HL-60 (cell line): ENCODE data around the gene HECW1.

Source experiments
- DNase-seq, 2 experiments: peaks; one replicate each; pipeline ENCODE4 v3.0.0-alpha.2; 2010 to 2020; ENCODE audit warnings: low read depth in 1 of 2, low spot score in 1 of 2
- H3K27ac ChIP-seq: fragments of 250-450 bp; sonication (Bioruptor Pico); replicated peaks from 2 replicates; pipeline ENCODE4 v1.5.1; 2020; ENCODE audit warnings: mild to moderate bottlenecking, moderate library complexity
- H3K27me3 ChIP-seq: fragments of 250-450 bp; sonication (Bioruptor Pico); 2 replicates; pipeline ENCODE4 v1.5.1; 2021; ENCODE audit warnings: mild to moderate bottlenecking, moderate library complexity; ENCODE audit not compliant: insufficient read depth, poor library complexity, severe bottlenecking
- H3K4me3 ChIP-seq: replicated peaks from 2 replicates; pipeline ENCODE4 v1.5.1; 2011; ENCODE audit warnings: mild to moderate bottlenecking, control low read depth, low read length; ENCODE audit not compliant: insufficient read depth
- GABPA ChIP-seq: IDR thresholded peaks from 2 replicates; pipeline ENCODE4 v1.6.1; 2012; ENCODE audit warnings: low read depth
- POLR2AphosphoS5 ChIP-seq: IDR thresholded peaks from 2 replicates; pipeline ENCODE4 v1.6.1; 2012; ENCODE audit warnings: low read depth
- SPI1 ChIP-seq: IDR thresholded peaks from 2 replicates; pipeline ENCODE4 v1.6.1; 2012; ENCODE audit warnings: low read depth, mild to moderate bottlenecking, borderline replicate concordance
- TF ChIP-seq, protein P1 (sequence below): IDR thresholded peaks from 2 replicates; pipeline ENCODE4 v1.6.1; 2012; ENCODE audit warnings: low read depth; ENCODE audit not compliant: insufficient replicate concordance
- TF ChIP-seq, protein P2 (sequence below): IDR thresholded peaks from one replicate; pipeline ENCODE4 v1.5.1; 2011; ENCODE audit warnings: low read length, control low read depth, inconsistent platforms; ENCODE audit not compliant: insufficient read depth

HECW1 gene

DNA sequence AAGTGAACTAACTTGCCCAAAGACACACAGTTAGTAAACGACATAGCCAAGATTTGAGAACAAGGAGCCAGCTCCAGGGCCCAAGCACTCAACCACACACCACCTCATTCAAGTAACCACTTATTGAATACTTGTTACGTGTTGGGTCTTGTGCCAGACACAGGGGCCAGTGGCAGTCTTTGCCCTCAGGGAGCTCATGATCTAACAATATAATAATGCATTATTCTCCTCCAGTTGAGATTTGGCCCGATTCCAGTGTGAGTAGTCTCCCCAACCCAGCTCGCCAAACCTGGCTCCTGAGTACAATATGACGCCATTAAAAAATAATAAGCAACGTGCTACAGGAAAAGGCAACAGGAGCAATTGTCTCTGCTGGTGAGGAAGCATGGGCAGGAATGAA, 456.1 kb downstream of the HECW1 start:
- no peak for DNase-seq
- no peak overlapping the region for H3K27ac ChIP-seq
- no peaks in the 10 kb centered on the region for H3K27me3 ChIP-seq
- TF ChIP-seq GABPA (no peak), SPI1 (no peak), POLR2AphosphoS5 (no peak)
- TF ChIP-seq, protein P1, sequence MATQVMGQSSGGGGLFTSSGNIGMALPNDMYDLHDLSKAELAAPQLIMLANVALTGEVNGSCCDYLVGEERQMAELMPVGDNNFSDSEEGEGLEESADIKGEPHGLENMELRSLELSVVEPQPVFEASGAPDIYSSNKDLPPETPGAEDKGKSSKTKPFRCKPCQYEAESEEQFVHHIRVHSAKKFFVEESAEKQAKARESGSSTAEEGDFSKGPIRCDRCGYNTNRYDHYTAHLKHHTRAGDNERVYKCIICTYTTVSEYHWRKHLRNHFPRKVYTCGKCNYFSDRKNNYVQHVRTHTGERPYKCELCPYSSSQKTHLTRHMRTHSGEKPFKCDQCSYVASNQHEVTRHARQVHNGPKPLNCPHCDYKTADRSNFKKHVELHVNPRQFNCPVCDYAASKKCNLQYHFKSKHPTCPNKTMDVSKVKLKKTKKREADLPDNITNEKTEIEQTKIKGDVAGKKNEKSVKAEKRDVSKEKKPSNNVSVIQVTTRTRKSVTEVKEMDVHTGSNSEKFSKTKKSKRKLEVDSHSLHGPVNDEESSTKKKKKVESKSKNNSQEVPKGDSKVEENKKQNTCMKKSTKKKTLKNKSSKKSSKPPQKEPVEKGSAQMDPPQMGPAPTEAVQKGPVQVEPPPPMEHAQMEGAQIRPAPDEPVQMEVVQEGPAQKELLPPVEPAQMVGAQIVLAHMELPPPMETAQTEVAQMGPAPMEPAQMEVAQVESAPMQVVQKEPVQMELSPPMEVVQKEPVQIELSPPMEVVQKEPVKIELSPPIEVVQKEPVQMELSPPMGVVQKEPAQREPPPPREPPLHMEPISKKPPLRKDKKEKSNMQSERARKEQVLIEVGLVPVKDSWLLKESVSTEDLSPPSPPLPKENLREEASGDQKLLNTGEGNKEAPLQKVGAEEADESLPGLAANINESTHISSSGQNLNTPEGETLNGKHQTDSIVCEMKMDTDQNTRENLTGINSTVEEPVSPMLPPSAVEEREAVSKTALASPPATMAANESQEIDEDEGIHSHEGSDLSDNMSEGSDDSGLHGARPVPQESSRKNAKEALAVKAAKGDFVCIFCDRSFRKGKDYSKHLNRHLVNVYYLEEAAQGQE: no peak
- TF ChIP-seq, protein P2, sequence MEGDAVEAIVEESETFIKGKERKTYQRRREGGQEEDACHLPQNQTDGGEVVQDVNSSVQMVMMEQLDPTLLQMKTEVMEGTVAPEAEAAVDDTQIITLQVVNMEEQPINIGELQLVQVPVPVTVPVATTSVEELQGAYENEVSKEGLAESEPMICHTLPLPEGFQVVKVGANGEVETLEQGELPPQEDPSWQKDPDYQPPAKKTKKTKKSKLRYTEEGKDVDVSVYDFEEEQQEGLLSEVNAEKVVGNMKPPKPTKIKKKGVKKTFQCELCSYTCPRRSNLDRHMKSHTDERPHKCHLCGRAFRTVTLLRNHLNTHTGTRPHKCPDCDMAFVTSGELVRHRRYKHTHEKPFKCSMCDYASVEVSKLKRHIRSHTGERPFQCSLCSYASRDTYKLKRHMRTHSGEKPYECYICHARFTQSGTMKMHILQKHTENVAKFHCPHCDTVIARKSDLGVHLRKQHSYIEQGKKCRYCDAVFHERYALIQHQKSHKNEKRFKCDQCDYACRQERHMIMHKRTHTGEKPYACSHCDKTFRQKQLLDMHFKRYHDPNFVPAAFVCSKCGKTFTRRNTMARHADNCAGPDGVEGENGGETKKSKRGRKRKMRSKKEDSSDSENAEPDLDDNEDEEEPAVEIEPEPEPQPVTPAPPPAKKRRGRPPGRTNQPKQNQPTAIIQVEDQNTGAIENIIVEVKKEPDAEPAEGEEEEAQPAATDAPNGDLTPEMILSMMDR: no peak
- H3K4me3 ChIP-seq: no peak overlapping the region

DNA sequence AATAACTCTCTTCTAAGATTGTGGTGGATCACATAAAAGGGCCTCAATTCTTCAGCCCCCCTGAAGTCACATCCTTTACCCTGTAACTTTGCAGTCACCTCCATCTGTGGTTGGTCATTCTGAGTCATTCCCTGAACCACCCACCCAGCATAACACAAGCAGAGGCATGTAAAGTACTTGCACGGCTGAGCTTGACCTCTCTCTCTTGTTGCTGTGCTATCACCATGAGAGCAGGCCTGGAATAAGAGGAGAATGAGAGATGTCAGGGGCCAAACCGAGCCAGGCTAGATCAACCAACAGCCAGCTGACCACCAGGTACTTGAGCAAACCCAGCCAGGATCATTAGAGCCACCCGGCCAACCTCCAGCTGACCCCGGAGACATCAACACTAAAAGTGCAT, 457.0 kb downstream of the HECW1 start:
- no peak for DNase-seq
- Histone ChIP-seq H3K4me3 (no peak overlapping the region), H3K27me3 (no peaks in the 10 kb centered on the region), H3K27ac (no peak overlapping the region)
- TF ChIP-seq, protein P1: no peak
- TF ChIP-seq GABPA: no peak
- TF ChIP-seq POLR2AphosphoS5: no peak
- TF ChIP-seq, protein P2: no peak
- TF ChIP-seq SPI1: no peak

DNA sequence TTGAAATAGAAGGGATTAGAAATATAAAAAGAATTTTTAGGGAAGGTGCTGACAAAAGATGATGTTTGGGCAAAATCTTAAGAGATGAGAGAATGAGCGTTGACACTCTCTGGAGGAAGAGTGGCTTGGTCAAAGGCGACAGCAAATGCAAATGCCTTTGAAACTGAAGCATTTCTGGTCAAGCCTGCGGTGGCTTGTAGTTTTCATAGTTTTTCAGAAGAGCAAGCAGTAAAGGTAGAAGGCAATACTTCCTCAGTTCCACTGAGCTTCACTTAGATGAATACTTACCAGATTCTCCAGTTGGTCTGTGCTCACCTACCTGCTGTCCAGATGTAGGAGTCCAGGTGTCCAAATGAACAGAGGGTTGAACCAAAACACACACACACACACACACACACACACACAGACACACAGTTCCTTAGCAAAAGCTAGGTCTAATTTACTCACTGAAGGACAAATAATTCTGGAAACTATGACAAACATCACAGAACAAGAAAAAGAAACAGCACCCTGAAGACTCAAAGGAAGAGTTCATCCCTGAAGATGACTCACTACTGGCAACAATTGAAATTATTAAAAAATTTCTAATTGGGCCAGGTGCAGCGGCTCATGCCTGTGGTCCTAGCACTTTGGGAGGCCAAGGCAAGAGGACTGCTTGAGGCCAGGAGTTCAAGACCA, 458.4 kb downstream of the HECW1 start:
- TF ChIP-seq, protein P1: no peak
- no peak for TF ChIP-seq POLR2AphosphoS5
- no peak for TF ChIP-seq GABPA
- TF ChIP-seq, protein P2: no peak
- TF ChIP-seq SPI1: no peak
- no peak overlapping the region for H3K27ac ChIP-seq
- no peak for DNase-seq
- H3K4me3 ChIP-seq: no peak overlapping the region
- H3K27me3 ChIP-seq: no peaks in the 10 kb centered on the region
